HepG2 (cell line): ENCODE results near the gene TBC1D5. TPM values are rescaled to one million over a fixed set of nuclear protein-coding genes. Genes with fewer than 3 reads are reported as not detected.

ENCODE experiments used
- ATAC-seq: fragments of 200-7000 bp; cut with Tn5 transposase; 3 replicates; pipeline ENCODE4 v1.9.1; 2020; ENCODE audit warnings: mild to moderate bottlenecking, moderate library complexity
- BruUV-seq: library from RNA; stranded (reverse); fragments of 400-500 nt; replicated peaks from 2 replicates; lab custom pipeline; 2021; lab: Mats Ljungman, UMichigan
- CTCF ChIA-PET: fragments of 300-600 bp; formaldehyde crosslinking; extraction: SDS; loops from one replicate; lab custom pipeline; 2021; ENCODE audit warnings: low total read pairs, inconsistent platforms, low intra/inter-chr PET ratio; lab: Yijun Ruan, JAX
- POLR2A ChIA-PET: fragments of 350-600 bp; sonication (Branson Sonifier 250); formaldehyde crosslinking; loops from one replicate; lab custom pipeline; 2020; ENCODE audit warnings: antibody characterized with exemption, inconsistent platforms; lab: Yijun Ruan, JAX
- DNase-seq: peaks from one replicate; pipeline ENCODE4 v3.0.0-alpha.2; 2015; ENCODE audit warnings: low spot score
- FAIRE-seq: peaks from 3 replicates; lab custom pipeline; 2011; peaks lifted over from hg19 to GRCh38; lab: Jason Lieb, UNC
- H2AFZ ChIP-seq: one replicate; pipeline ENCODE4 v1.6.1; 2011; ENCODE audit warnings: low read length, inconsistent platforms
- H3K27ac ChIP-seq: fragments of 300-600 bp; 3 replicates; pipeline ENCODE4 v1.8.0; 2011; ENCODE audit warnings: mixed run types, mild to moderate bottlenecking, mixed read lengths, low read length, inconsistent platforms; ENCODE audit not compliant: insufficient read depth; ENCODE audit errors: extremely low read length
- H3K27me3 ChIP-seq, 2 experiments: fragments of 200-600 bp in 1 of 2; 2 replicates in 1 of 2; 3 replicates in 1 of 2; pipeline versions ENCODE4 v1.6.0 to v1.8.0; 2011; ENCODE audit warnings: low read length in 2 of 2, mild to moderate bottlenecking in 2 of 2, moderate library complexity in 2 of 2, inconsistent platforms in 1 of 2; ENCODE audit not compliant: insufficient read depth in 2 of 2, control insufficient read depth in 1 of 2
- H3K36me3 ChIP-seq, 2 experiments: fragments of 200-600 bp in 1 of 2; replicated peaks in 1 of 2; 2 replicates in 1 of 2; 3 replicates in 1 of 2; pipeline versions ENCODE4 v1.5.1 to v1.8.0; 2011; ENCODE audit warnings: low read length in 2 of 2, inconsistent platforms in 1 of 2; ENCODE audit not compliant: insufficient read depth in 2 of 2, control insufficient read depth in 1 of 2
- H3K4me1 ChIP-seq: 2 replicates; pipeline ENCODE4 v1.5.1; 2012; ENCODE audit warnings: low read length, inconsistent platforms; ENCODE audit not compliant: insufficient read depth
- H3K4me2 ChIP-seq: 2 replicates; pipeline ENCODE4 v1.6.0; 2011; ENCODE audit warnings: low read depth, low read length, inconsistent platforms
- H3K4me3 ChIP-seq, 3 experiments: fragments of 200-600 bp in 1 of 3; sonication (generic), shearing (Covaris generic) in 1 of 3; replicated peaks in 1 of 3; 2 replicates each; pipeline ENCODE4 v1.5.1; 2011 to 2016; ENCODE audit warnings: low read length in 3 of 3, inconsistent platforms in 2 of 3, low read depth in 2 of 3, mild to moderate bottlenecking in 2 of 3, control low read depth in 1 of 3, mixed read lengths in 1 of 3; ENCODE audit not compliant: insufficient read depth in 1 of 3
- H3K79me2 ChIP-seq: one replicate; pipeline ENCODE4 v1.6.1; 2011; ENCODE audit warnings: low read length, inconsistent platforms; ENCODE audit not compliant: insufficient read depth
- H3K9ac ChIP-seq: 2 replicates; pipeline ENCODE4 v1.6.0; 2011; ENCODE audit warnings: mild to moderate bottlenecking, low read depth, low read length, inconsistent platforms; ENCODE audit not compliant: insufficient read depth
- H3K9me3 ChIP-seq: 2 replicates; pipeline ENCODE4 v1.5.1; 2012; ENCODE audit warnings: mild to moderate bottlenecking, low read length
- H4K20me1 ChIP-seq: 2 replicates; pipeline ENCODE4 v1.6.0; 2011; ENCODE audit warnings: inconsistent platforms, mild to moderate bottlenecking, low read length, moderate library complexity; ENCODE audit not compliant: insufficient read depth
- ATF1 ChIP-seq: IDR thresholded peaks from 2 replicates; pipeline ENCODE4 v1.6.1; 2016; ENCODE audit warnings: mild to moderate bottlenecking, control low read depth
- CEBPG ChIP-seq: IDR thresholded peaks from 2 replicates; pipeline ENCODE4 v1.6.1; 2016
- EED ChIP-seq: sonication (generic); formaldehyde crosslinking; IDR thresholded peaks from 2 replicates; pipeline ENCODE4 v1.5.0; 2020; ENCODE audit warnings: mild to moderate bottlenecking, missing genetic modification reagents
- JUND ChIP-seq: sonication (generic); formaldehyde crosslinking; IDR thresholded peaks from 2 replicates; pipeline ENCODE4 v1.8.0; 2022; ENCODE audit warnings: mild to moderate bottlenecking, missing genetic modification reagents
- KAT8 ChIP-seq: IDR thresholded peaks from 2 replicates; pipeline ENCODE4 v1.6.1; 2016; ENCODE audit warnings: missing genetic modification reagents, missing compliant biosample characterization
- RAD21 ChIP-seq: fragments of 450-650 bp; formaldehyde crosslinking; IDR thresholded peaks from 2 replicates; pipeline ENCODE4 v1.5.0; 2020; ENCODE audit warnings: mild to moderate bottlenecking
- ZNF589 ChIP-seq: sonication (generic); formaldehyde crosslinking; conservative IDR thresholded peaks from 2 replicates; pipeline ENCODE4 v1.8.0; 2022; ENCODE audit warnings: mild to moderate bottlenecking, moderate library complexity, missing genetic modification reagents
- WGBS: methylation state at CpG from one replicate; pipeline ENCODE4 v1.1.6; 2017; ENCODE audit warnings: low lambda C conversion rate; 5-methylcytosine and 5-hydroxymethylcytosine counted together
- in situ Hi-C: cut with HindIII; loops from 2 replicates; pipeline ENCODE4 v1.10.0; 2017; ENCODE audit warnings: low pct_unique_long_range_greater_than_20kb; ENCODE audit not compliant: extremely low pct_ligation_motif_present
- intact Hi-C: fragments of 100-400 bp; cut with micrococcal nuclease; formaldehyde crosslinking; loops from one replicate; pipeline ENCODE4 v1.10.0; 2022; ENCODE audit not compliant: unreplicated experiment
- polyA plus RNA-seq, 8 experiments: library from polyadenylated mRNA; depleted of rRNA in 3 of 8; stranded (reverse) in 7 of 8; unstranded in 1 of 8; fragments of >200 nt; fragmentation: Illumina TruSeq in 4 of 8; extraction: Trizol in 4 of 8; gene quantifications; 2 replicates each; pipeline versions ENCODE4 v1.2.1 to v1.2.3, GENCODE V29; 2011 to 2016; ENCODE audit warnings: low read depth in 4 of 8, missing spikeins in 1 of 8, mixed read lengths in 1 of 8; ENCODE audit not compliant: insufficient read depth in 1 of 8
- total RNA-seq, 5 experiments: library from RNA; depleted of rRNA; stranded (reverse); fragments of >200 nt; fragmentation: Illumina TruSeq; extraction: Trizol; gene quantifications; 2 replicates each; pipeline ENCODE4 v1.2.3, GENCODE V29; 2016; ENCODE audit warnings: low read depth in 1 of 5
- TF ChIP-seq, protein P1 (sequence below): sonication (generic); formaldehyde crosslinking; IDR thresholded peaks from 2 replicates; pipeline ENCODE4 v1.9.0; 2022; ENCODE audit warnings: low read depth, missing genetic modification reagents

The TBC1D5 gene
- total and polyA plus RNA-seq, 2 of the 13 experiments (the other 11 are each of a cell fraction or from before 2014, with no cell fraction given), result 19.2 to 33.3 TPM

DNA sequence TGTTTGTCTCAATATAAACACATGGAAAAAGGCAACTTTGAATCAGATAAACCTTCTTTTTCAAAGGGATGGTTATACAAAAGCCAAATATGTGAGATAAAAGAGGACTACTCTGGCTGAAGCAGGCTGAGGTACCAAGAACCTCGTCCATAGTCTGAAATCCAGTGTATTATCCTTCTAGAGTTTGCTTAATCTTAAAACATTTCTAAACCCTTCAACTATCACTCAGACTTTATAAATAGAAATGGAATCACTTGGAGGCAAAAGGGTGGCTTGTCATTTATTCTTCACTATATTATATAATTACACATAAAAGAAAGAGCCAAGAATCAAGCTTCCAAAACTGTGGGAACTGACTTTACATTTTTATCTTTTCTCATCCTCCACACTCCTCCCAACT lies 554.1 kb downstream of the TBC1D5 start:
- H3K79me2 ChIP-seq, result no peaks in the 10 kb centered on the region
- no peak overlapping the region for H3K9ac ChIP-seq
- no peaks in the 10 kb centered on the region; a peak in 1 of 5 replicates for H3K27me3 ChIP-seq
- no peak for DNase-seq
- no peaks in the 10 kb centered on the region for H3K4me1 ChIP-seq
- in situ Hi-C loops (no loop called here), intact Hi-C loops (no loop called here)
- H3K4me3 ChIP-seq, result no peak overlapping the region
- CTCF ChIA-PET, result no interaction called here
- POLR2A ChIA-PET, result no interaction called here
- no peaks in the 10 kb centered on the region for H3K9me3 ChIP-seq
- peaks cover 1 to 5% of the 10 kb centered on the region in 2 experiments; a peak in 2 of 5 replicates for H3K36me3 ChIP-seq
- WGBS, result 90% methylated on average over 1 of the region's 1 CpG
- H3K27ac ChIP-seq, result no peak overlapping the region
- no peak overlapping the region for H3K4me2 ChIP-seq
- no peak for ATAC-seq
- no peak for TF ChIP-seq ATF1
- TF ChIP-seq, protein P1, sequence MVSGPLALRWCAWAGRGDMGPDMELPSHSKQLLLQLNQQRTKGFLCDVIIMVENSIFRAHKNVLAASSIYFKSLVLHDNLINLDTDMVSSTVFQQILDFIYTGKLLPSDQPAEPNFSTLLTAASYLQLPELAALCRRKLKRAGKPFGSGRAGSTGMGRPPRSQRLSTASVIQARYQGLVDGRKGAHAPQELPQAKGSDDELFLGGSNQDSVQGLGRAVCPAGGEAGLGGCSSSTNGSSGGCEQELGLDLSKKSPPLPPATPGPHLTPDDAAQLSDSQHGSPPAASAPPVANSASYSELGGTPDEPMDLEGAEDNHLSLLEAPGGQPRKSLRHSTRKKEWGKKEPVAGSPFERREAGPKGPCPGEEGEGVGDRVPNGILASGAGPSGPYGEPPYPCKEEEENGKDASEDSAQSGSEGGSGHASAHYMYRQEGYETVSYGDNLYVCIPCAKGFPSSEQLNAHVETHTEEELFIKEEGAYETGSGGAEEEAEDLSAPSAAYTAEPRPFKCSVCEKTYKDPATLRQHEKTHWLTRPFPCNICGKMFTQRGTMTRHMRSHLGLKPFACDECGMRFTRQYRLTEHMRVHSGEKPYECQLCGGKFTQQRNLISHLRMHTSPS, result no peak
- TF ChIP-seq KAT8 (CRISPR knock-in tag), result no peak
- no peak for TF ChIP-seq JUND
- no peak for TF ChIP-seq EED (CRISPR knock-in tag)
- no peak for TF ChIP-seq CEBPG (CRISPR knock-in tag)
- no peak for TF ChIP-seq RAD21 (CRISPR knock-in tag)
- TF ChIP-seq ZNF589 (CRISPR knock-in tag), result no peak
- H4K20me1 ChIP-seq, result no peaks in the 10 kb centered on the region
- no peak overlapping the region for H2AFZ ChIP-seq
- BruUV-seq, result no TSS peak
- FAIRE-seq, result no peak

DNA sequence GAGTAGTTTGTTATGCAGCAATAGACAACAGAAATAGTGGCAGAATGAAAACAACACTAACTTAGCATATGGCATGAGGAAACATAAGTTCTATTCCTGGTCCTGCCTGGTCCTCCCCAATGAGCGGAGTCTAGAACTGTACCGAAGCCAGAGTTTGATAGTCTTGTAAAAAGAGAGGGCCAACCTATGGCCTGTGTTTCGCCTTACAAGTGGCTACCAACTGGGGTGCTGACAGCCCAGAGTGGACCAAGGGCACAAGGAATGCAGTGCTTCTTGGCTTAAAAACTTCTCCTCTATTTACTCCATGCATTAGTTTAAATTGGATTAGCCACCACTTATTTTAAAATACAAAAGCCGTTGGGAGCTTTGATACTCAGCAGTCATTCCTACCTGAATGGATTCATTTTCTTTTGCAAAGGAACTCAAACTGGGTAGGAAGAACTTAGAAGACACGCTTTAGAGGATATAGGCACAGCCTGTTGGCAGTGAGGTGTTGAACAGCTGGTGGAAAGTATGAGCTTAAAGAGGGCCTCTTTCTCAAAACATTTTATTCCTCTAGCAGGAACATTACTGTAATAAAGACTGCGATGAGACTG lies 554.7 kb downstream of the TBC1D5 start:
- Histone ChIP-seq H3K9ac (no peak overlapping the region), H2AFZ (no peak overlapping the region), H3K4me3 (no peak overlapping the region), H3K27me3 (no peaks in the 10 kb centered on the region), H3K36me3 (peaks cover 2 to 5% of the 10 kb centered on the region in 2 experiments; a peak in 2 of 5 replicates), H3K4me1 (no peaks in the 10 kb centered on the region), H3K9me3 (no peaks in the 10 kb centered on the region), H3K27ac (no peak overlapping the region), H3K4me2 (no peak overlapping the region), H4K20me1 (no peaks in the 10 kb centered on the region), H3K79me2 (no peaks in the 10 kb centered on the region)
- CTCF ChIA-PET, result no interaction called here
- in situ Hi-C loops, result no loop called here
- BruUV-seq, result no TSS peak
- 94% methylated on average over 6 of the region's 6 CpGs for WGBS
- POLR2A ChIA-PET, result no interaction called here
- intact Hi-C loops, result no loop called here
- no peak for DNase-seq
- no peak for ATAC-seq
- FAIRE-seq, result no peak
